Activated CD4-positive, alpha-beta T cell treated with anti-CD3 and anti-CD28 coated beads, Interleukin-2, amount 10 ng/mL, durations not matched to agents 24 days and 14 days (primary cell): Measurements from ENCODE around the gene SNRPE. TPM values are rescaled to one million over a fixed set of nuclear protein-coding genes. Genes with fewer than 3 reads are reported as not detected.

Source experiments
- DNase-seq: peaks from one replicate; pipeline ENCODE4 v3.0.0; 2022
- H3K27ac Mint-ChIP-seq: one replicate; pipeline ENCODE4 v1.8.0; 2022; ENCODE audit warnings: mild to moderate bottlenecking, mixed read lengths
- H3K27me3 Mint-ChIP-seq: one replicate; pipeline ENCODE4 v1.8.0; 2022; ENCODE audit warnings: mixed read lengths
- H3K36me3 Mint-ChIP-seq: one replicate; pipeline ENCODE4 v1.8.0; 2022; ENCODE audit warnings: low read depth, mild to moderate bottlenecking, mixed read lengths
- H3K4me1 Mint-ChIP-seq: one replicate; pipeline ENCODE4 v1.8.0; 2021; ENCODE audit warnings: mixed read lengths
- H3K4me3 Mint-ChIP-seq: one replicate; pipeline ENCODE4 v1.8.0; 2022; ENCODE audit warnings: mild to moderate bottlenecking, moderate library complexity, mixed read lengths
- H3K9me3 Mint-ChIP-seq: one replicate; pipeline ENCODE4 v1.8.0; 2021; ENCODE audit warnings: mixed read lengths
- intact Hi-C: fragments of 100-400 bp; cut with micrococcal nuclease; formaldehyde crosslinking; loops from one replicate; pipeline ENCODE4 v1.15.1; 2023
- total RNA-seq: library from RNA; stranded (reverse); gene quantifications from 2 replicates; pipeline ENCODE4 v1.2.3, GENCODE V29; 2022

Gene SNRPE
- total RNA-seq, 1 donor from 2014 or later: 302 TPM

GRCh38 chr1:203899869-203900714, 38.7 kb downstream of the SNRPE start:
- no peaks in the 10 kb centered on the region for H3K9me3 Mint-ChIP-seq
- H3K27ac Mint-ChIP-seq: no peak overlapping the region
- H3K4me1 Mint-ChIP-seq: no peaks in the 10 kb centered on the region
- peaks cover 4% of the 10 kb centered on the region for H3K27me3 Mint-ChIP-seq
- no peak overlapping the region for H3K4me3 Mint-ChIP-seq
- intact Hi-C loops: no loop called here
- H3K36me3 Mint-ChIP-seq: no peaks in the 10 kb centered on the region
- no peak for DNase-seq

GRCh38 chr1:203901581-203901980, 40.2 kb downstream of the SNRPE start:
- intact Hi-C loops: no loop called here
- Mint-ChIP-seq H3K9me3 (no peaks in the 10 kb centered on the region), H3K27ac (no peak overlapping the region), H3K36me3 (no peaks in the 10 kb centered on the region), H3K27me3 (peaks cover 4% of the 10 kb centered on the region), H3K4me3 (no peak overlapping the region), H3K4me1 (no peaks in the 10 kb centered on the region)
- no peak for DNase-seq

GRCh38 chr1:203905275-203905674, 43.9 kb downstream of the SNRPE start:
- Mint-ChIP-seq H3K4me1 (no peaks in the 10 kb centered on the region), H3K27me3 (peaks cover 4% of the 10 kb centered on the region), H3K27ac (no peak overlapping the region), H3K9me3 (no peaks in the 10 kb centered on the region), H3K4me3 (no peak overlapping the region), H3K36me3 (no peaks in the 10 kb centered on the region)
- no peak for DNase-seq
- intact Hi-C loops: no loop called here

GRCh38 chr1:203906932-203907331, 45.5 kb downstream of the SNRPE start:
- no peaks in the 10 kb centered on the region for H3K36me3 Mint-ChIP-seq
- DNase-seq: no peak
- intact Hi-C loops: no loop called here
- no peak overlapping the region for H3K27ac Mint-ChIP-seq
- no peak overlapping the region for H3K4me3 Mint-ChIP-seq
- H3K4me1 Mint-ChIP-seq: no peaks in the 10 kb centered on the region
- no peaks in the 10 kb centered on the region for H3K9me3 Mint-ChIP-seq
- peaks cover 6% of the 10 kb centered on the region for H3K27me3 Mint-ChIP-seq

- intact Hi-C loops: no loop called here
Observed at GRCh38 chr1:203907901-203908300, 46.5 kb downstream of the SNRPE start.

GRCh38 chr1:203911806-203912205, 50.4 kb downstream of the SNRPE start:
- Mint-ChIP-seq H3K27ac (no peak overlapping the region), H3K4me3 (no peak overlapping the region), H3K27me3 (peaks cover 8% of the 10 kb centered on the region), H3K9me3 (no peaks in the 10 kb centered on the region), H3K36me3 (no peaks in the 10 kb centered on the region), H3K4me1 (no peaks in the 10 kb centered on the region)
- no peak for DNase-seq
- intact Hi-C loops: no loop called here

More at GRCh38 chr1:203907901-203908300, 46.5 kb downstream of the SNRPE start:
- no peaks in the 10 kb centered on the region for H3K4me1 Mint-ChIP-seq
- peaks cover 4% of the 10 kb centered on the region for H3K27me3 Mint-ChIP-seq
- no peak overlapping the region for H3K27ac Mint-ChIP-seq
- H3K4me3 Mint-ChIP-seq: no peak overlapping the region
- no peaks in the 10 kb centered on the region for H3K36me3 Mint-ChIP-seq
- no peaks in the 10 kb centered on the region for H3K9me3 Mint-ChIP-seq
- no peak for DNase-seq

- Mint-ChIP-seq H3K4me1 (no peaks in the 10 kb centered on the region), H3K4me3 (no peak overlapping the region), H3K9me3 (no peaks in the 10 kb centered on the region), H3K27me3 (peaks cover 8% of the 10 kb centered on the region), H3K27ac (no peak overlapping the region), H3K36me3 (no peaks in the 10 kb centered on the region)
- DNase-seq: no peak
- intact Hi-C loops: no loop called here
Observed at GRCh38 chr1:203913073-203913521, 51.7 kb downstream of the SNRPE start.

- Mint-ChIP-seq H3K36me3 (no peaks in the 10 kb centered on the region), H3K4me3 (no peak overlapping the region), H3K27ac (no peak overlapping the region), H3K27me3 (peaks cover 8% of the 10 kb centered on the region), H3K4me1 (no peaks in the 10 kb centered on the region), H3K9me3 (no peaks in the 10 kb centered on the region)
- intact Hi-C loops: no loop called here
- no peak for DNase-seq
Observed at GRCh38 chr1:203914292-203914691, 52.9 kb downstream of the SNRPE start.

- H3K4me3 Mint-ChIP-seq: no peak overlapping the region
- H3K27ac Mint-ChIP-seq: no peak overlapping the region
- no peaks in the 10 kb centered on the region for H3K9me3 Mint-ChIP-seq
- no peaks in the 10 kb centered on the region for H3K36me3 Mint-ChIP-seq
- no peak for DNase-seq
- intact Hi-C loops: no loop called here
- H3K4me1 Mint-ChIP-seq: no peaks in the 10 kb centered on the region
- H3K27me3 Mint-ChIP-seq: peaks cover 8% of the 10 kb centered on the region
Observed at GRCh38 chr1:203915811-203916210, 54.4 kb downstream of the SNRPE start.

- Mint-ChIP-seq H3K4me3 (no peak overlapping the region), H3K36me3 (no peaks in the 10 kb centered on the region), H3K27ac (no peak overlapping the region), H3K27me3 (peaks cover 6% of the 10 kb centered on the region), H3K9me3 (no peaks in the 10 kb centered on the region), H3K4me1 (no peaks in the 10 kb centered on the region)
- no peak for DNase-seq
- intact Hi-C loops: no loop called here
Observed at GRCh38 chr1:203916756-203917155, 55.4 kb downstream of the SNRPE start.

Other genes with a start within 250 kb of the SNRPE start
- 32.7 and 33.5 TPM in 2 replicates for gene ATP2B4, start 234.8 kb upstream of the SNRPE start, total RNA-seq
- gene LAX1, start 96.4 kb upstream of the SNRPE start, total RNA-seq: 13.4 and 15.1 TPM in 2 replicates
- gene ZBED6, start 66.0 kb upstream of the SNRPE start, total RNA-seq: 19.1 and 21.1 TPM in 2 replicates
- 82.1 and 83.9 TPM in 2 replicates for gene ZC3H11A, start 66.0 kb upstream of the SNRPE start, total RNA-seq
- 0.17 TPM in 1 of 2 replicates, not detected in the other for gene SOX13, start 211.5 kb downstream of the SNRPE start, total RNA-seq